Right cardiac atrium (tissue), 5 donors: ENCODE measurements around the gene PRPSAP1. TPM values are rescaled to one million over a fixed set of nuclear protein-coding genes. Genes with fewer than 3 reads are reported as not detected.
"Not testable (repeated sequence)": the region's sequence is repeated elsewhere in the genome, so short reads cannot be mapped to it uniquely, and the experiment has no call there.

Experiments
- ATAC-seq, 2 donors: fragments of 200-7000 bp; cut with Tn5 transposase; one replicate each; pipeline versions ENCODE4 v1.8.0 to v1.9.1; 2020; ENCODE audit warnings: moderate library complexity in 2 of 2, mild to moderate bottlenecking in 1 of 2
- DNase-seq, 3 donors: peaks; one replicate each; pipeline ENCODE4 v3.0.0-alpha.2; 2020
- H3K27ac ChIP-seq: one replicate; pipeline ENCODE4 v1.5.1; 2013; ENCODE audit warnings: mild to moderate bottlenecking, low read length, control low read depth, moderate library complexity
- H3K27me3 ChIP-seq: one replicate; pipeline ENCODE4 v1.6.1; 2013; ENCODE audit not compliant: control insufficient read depth, insufficient read depth
- H3K4me1 ChIP-seq: one replicate; pipeline ENCODE4 v1.6.1; 2013; ENCODE audit warnings: low read length; ENCODE audit not compliant: control insufficient read depth, insufficient read depth
- H3K4me3 ChIP-seq: one replicate; pipeline ENCODE4 v1.5.1; 2013; ENCODE audit warnings: low read length, control low read depth
- H3K9me3 ChIP-seq: one replicate; pipeline ENCODE4 v1.6.1; 2013; ENCODE audit warnings: low read length; ENCODE audit not compliant: control insufficient read depth
- WGBS: extraction: QIAGEN DNeasy Blood & Tissue Kit; methylation state at CpG from one replicate; pipeline ENCODE4 v1.1.7; 2013; 5-methylcytosine and 5-hydroxymethylcytosine counted together
- intact Hi-C, 4 donors: fragments of 100-400 bp; cut with DNase I; formaldehyde crosslinking; loops; one replicate each; pipeline versions ENCODE4 v1.11.0 to v1.14.0; 2022 to 2023
- polyA plus RNA-seq: library from polyadenylated mRNA; stranded (reverse); fragments of 200-250 nt; gene quantifications from one replicate; pipeline ENCODE4 v1.2.3, GENCODE V29; 2013
- total RNA-seq, 4 donors: library from RNA; stranded (reverse); fragmentation: NEBNext Ultra II Directional; extraction: Animal tissue kit (Norgen Biotek cat#: 25700); gene quantifications; one replicate each; pipeline ENCODE4 v1.2.1, GENCODE V29; 2021
- donor health status: healthy with polysubstance abuse.
- donor health status: DM: no; HTN: yes; CAD: no.
- donor health status: DM: no; HTN: no; CAD: no.
- donor health status: DM: no; HTN: yes; CAD: no; lungs with severe emphysema.
- donor health status: DM: yes; HTN: yes; CAD: no.

The PRPSAP1 gene
- total and polyA plus RNA-seq, 5 donors, result 31.9 to 45.3 (median 37.4) TPM

DNA sequence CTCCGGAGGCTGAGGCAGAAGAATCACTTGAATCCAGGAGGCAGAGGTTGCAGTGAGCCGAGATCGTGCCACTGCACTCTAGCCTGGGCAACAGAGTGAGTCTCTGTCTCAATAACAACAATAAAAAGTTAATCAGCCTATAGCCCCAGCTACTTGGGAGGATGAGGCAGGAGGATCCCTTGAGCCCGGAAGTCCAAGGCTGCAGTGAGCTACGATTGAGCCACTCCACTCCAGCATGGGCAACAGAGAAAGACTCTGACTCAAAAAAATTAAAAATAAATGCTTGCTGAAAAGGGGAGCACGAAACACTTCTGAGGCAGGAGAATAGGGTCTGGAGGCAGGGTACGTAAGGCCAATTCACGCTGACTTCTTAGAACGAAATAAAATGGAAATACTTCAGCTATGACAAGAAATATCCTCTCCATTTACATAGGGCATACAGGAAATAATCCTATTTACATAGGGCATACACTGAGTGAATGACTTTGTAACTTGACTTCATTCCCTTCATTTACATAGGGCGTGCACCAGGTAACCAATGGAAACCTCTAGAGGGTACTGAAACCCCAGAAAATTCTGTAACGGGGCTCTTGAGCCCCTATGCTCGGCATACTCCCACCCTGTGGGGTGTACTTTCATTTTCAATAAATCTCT, 3.2 kb upstream of the PRPSAP1 start:
- ATAC-seq (no peak), DNase-seq (peak in 1 of 3 donors; percentile 2)
- H3K27ac ChIP-seq, result no peak overlapping the region
- WGBS, result 74% methylated on average over 12 of the region's 12 CpGs
- H3K4me1 ChIP-seq, result no peaks in the 10 kb centered on the region
- intact Hi-C loops, result no loop called here
- H3K27me3 ChIP-seq, result no peaks in the 10 kb centered on the region
- no peak overlapping the region for H3K4me3 ChIP-seq
- H3K9me3 ChIP-seq, result no peaks in the 10 kb centered on the region

GRCh38 chr17:76354747-76355310, 1.1 kb upstream of the PRPSAP1 start:
- DNase-seq, result peak in 1 of 3 donors; percentile 14
- 56% methylated on average over 13 of the region's 13 CpGs for WGBS
- no peaks in the 10 kb centered on the region for H3K9me3 ChIP-seq
- intact Hi-C loops, result no loop called here
- no peak overlapping the region for H3K27ac ChIP-seq
- H3K27me3 ChIP-seq, result no peaks in the 10 kb centered on the region
- H3K4me3 ChIP-seq, result no peak overlapping the region
- no peaks in the 10 kb centered on the region for H3K4me1 ChIP-seq
- ATAC-seq, result no peak

DNA sequence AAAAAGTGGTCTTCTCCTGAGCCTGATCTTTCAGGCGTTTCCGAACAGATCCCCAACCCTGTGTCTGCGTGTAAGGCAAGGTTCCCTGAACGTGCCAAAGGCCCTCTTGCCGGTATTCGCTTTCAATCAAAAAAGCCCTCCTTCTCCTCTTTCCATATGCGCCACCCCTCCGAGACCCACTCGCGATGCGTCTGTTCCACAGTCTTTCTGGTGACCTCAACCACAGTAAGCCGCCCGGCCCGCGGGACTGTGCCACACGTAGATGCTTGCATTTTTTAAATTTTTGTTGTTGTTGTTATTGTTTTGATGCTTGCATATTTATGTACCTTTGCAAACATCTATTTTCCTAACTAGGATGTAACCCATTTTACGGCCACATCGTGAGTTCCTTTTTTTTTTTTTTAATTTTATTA, 607 bp upstream of the PRPSAP1 start:
- WGBS, result 2% methylated on average over 18 of the region's 18 CpGs
- Histone ChIP-seq H3K4me1 (no peaks in the 10 kb centered on the region), H3K27me3 (no peaks in the 10 kb centered on the region), H3K27ac (no peak overlapping the region), H3K4me3 (peak overlapping the region; percentile 85), H3K9me3 (no peaks in the 10 kb centered on the region)
- intact Hi-C loops, result no loop called here
- ATAC-seq, result no peak
- peak in 1 of 3 donors; percentile 29 for DNase-seq

DNA sequence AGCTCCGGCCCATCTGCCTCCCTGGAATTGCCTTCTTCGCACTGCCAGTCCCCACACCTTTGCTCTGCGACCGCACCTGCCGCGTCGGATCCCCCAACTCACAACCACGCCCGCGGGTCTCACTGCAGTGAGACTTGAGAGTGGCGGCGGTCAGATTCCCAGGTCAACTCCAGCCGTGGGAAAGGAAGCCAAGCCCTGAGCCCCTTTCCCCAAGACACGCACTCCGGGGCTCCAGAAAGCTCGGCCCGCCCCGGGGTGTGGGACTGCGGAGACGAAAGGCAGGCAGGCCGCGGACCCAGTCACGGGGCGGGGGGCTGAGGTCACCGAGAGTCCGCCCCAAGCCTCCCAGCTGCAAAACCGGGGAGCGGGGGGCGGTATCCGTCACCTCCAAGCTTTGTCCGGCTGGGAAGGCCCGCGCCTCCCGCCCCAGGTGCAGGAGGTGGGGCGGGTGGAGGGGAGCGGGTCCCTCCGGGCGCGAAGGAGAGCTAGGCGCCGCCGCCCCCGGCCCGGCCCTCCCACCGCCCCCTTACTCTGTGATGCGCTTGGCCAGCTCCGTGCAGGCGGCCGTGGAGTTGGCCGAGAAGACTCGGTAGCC, 615 bp downstream of the PRPSAP1 start:
- Histone ChIP-seq H3K4me1 (no peaks in the 10 kb centered on the region), H3K27me3 (no peaks in the 10 kb centered on the region), H3K4me3 (peak overlapping the region; percentile 85), H3K27ac (peak overlapping the region; percentile 85), H3K9me3 (no peaks in the 10 kb centered on the region)
- intact Hi-C loops, result no loop called here
- under 1% methylated on average over 51 of the region's 51 CpGs for WGBS
- ATAC-seq (peak; percentile 8 to 55), DNase-seq (peak in 2 of 3 donors; percentile 26 to 71)

DNA sequence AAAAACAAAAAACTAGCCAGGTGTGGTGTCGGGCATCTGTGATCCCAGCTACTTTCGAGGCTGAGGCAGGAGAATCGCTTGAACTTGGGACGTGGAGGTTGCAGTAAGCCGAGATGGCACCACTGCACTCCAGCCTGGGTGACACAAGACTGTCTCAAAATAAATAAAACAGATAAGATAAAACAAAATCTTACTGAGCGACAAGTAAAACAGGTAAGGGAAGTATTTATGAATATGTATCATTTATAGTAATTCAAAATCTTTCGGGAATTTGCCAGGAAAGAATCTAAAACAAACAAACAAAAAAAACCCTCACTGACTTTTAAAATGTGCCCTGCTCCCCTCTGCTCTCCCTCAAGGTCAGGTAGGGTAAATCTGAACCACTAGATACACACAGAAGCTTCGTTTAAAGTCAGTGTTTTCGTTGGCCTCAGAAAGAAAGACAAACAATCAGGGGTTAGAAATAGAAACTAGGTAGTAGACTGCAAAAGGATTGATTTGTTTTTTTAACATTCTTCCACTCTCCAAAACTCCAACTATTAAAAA, 2.1 kb downstream of the PRPSAP1 start:
- intact Hi-C loops, result no loop called here
- 65% methylated on average over 9 of the region's 9 CpGs for WGBS

DNA sequence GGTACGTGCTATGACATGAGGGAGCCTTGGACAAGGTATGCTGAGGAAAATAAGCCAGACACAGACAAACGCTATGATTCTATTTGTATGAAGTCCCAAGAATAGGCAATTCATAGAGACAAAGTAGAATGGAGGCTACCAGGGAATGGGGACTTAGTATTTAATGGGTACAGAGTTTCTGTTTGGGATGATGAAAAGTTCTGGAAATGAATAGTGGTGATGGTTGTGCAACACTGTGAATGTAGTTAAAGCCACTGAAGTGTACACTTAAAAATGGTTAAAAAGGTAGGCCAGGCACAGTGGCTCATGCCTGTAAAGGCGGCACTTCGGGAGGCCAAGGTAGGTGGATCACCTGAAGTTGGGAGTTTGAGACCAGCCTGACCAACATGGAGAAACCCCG, 3.3 kb downstream of the PRPSAP1 start:
- intact Hi-C loops, result no loop called here
- Histone ChIP-seq H3K27me3 (no peaks in the 10 kb centered on the region), H3K27ac (no peak overlapping the region), H3K4me1 (no peaks in the 10 kb centered on the region), H3K9me3 (no peaks in the 10 kb centered on the region), H3K4me3 (no peak overlapping the region)
- no peak for ATAC-seq
- peak in 1 of 3 donors; percentile 4 for DNase-seq
- 95% methylated on average over 5 of the region's 5 CpGs for WGBS

More for the DNA sequence above, 2.1 kb downstream of the PRPSAP1 start:
- Histone ChIP-seq H3K27ac (no peak overlapping the region), H3K9me3 (no peaks in the 10 kb centered on the region), H3K4me1 (no peaks in the 10 kb centered on the region), H3K4me3 (no peak overlapping the region), H3K27me3 (no peaks in the 10 kb centered on the region)
- no peak for DNase-seq
- no peak for ATAC-seq

- H3K4me3 ChIP-seq, H3K27me3 ChIP-seq, H3K9me3 ChIP-seq, intact Hi-C loops, H3K27ac ChIP-seq, ATAC-seq, DNase-seq, H3K4me1 ChIP-seq: not testable (repeated sequence)
- 94% methylated on average over 11 of the region's 11 CpGs for WGBS
Observed at GRCh38 chr17:76346936-76347335, 6.8 kb downstream of the PRPSAP1 start.

DNA sequence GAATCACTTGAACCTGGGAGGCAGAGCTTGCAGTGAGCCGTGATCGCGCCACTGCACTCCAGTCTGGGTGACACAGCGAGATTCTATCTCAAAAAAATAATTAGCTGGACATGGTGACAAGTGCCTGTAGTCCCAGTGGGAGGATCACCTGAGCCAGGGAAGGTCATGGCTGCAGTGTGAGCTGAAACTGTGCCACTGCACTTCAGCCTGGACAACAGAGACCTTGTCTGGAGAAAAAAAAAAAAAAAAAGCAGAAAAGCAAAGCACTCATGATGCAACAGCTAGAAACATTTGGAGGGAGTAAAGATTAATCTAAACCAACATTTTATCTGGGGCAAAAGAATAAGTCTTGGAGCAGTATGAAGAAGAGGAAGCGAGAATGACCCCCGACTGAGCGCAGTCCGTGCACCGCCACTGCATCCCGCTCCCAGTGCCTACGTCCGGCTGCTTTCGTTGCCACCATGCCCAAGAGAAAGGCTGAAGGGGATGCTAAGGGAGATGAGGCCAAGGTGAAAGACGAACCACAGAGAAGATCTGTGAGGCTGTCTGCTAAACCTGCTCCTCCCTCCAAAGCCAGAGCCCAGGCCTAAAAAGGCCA, 8.2 kb downstream of the PRPSAP1 start:
- ATAC-seq, result no peak
- Histone ChIP-seq H3K27me3 (no peaks in the 10 kb centered on the region), H3K4me1 (no peaks in the 10 kb centered on the region), H3K9me3 (no peaks in the 10 kb centered on the region), H3K4me3 (no peak overlapping the region), H3K27ac (no peak overlapping the region)
- 92% methylated on average over 14 of the region's 14 CpGs for WGBS
- no peak for DNase-seq
- intact Hi-C loops, result no loop called here

GRCh38 chr17:76343106-76343505, 10.6 kb downstream of the PRPSAP1 start:
- Histone ChIP-seq H3K9me3 (no peaks in the 10 kb centered on the region), H3K27me3 (no peaks in the 10 kb centered on the region), H3K27ac (no peak overlapping the region), H3K4me3 (no peak overlapping the region), H3K4me1 (no peaks in the 10 kb centered on the region)
- 92% methylated on average over 7 of the region's 7 CpGs for WGBS
- DNase-seq (no peak), ATAC-seq (no peak)
- intact Hi-C loops, result no loop called here

GRCh38 chr17:76341301-76341700, 12.4 kb downstream of the PRPSAP1 start:
- intact Hi-C loops, result no loop called here
- H3K27me3 ChIP-seq, result no peaks in the 10 kb centered on the region
- H3K4me3 ChIP-seq, result no peak overlapping the region
- H3K9me3 ChIP-seq, result no peaks in the 10 kb centered on the region
- no peak for DNase-seq
- H3K27ac ChIP-seq, result no peak overlapping the region
- no peaks in the 10 kb centered on the region for H3K4me1 ChIP-seq
- 95% methylated on average over 6 of the region's 6 CpGs for WGBS
- no peak for ATAC-seq

DNA sequence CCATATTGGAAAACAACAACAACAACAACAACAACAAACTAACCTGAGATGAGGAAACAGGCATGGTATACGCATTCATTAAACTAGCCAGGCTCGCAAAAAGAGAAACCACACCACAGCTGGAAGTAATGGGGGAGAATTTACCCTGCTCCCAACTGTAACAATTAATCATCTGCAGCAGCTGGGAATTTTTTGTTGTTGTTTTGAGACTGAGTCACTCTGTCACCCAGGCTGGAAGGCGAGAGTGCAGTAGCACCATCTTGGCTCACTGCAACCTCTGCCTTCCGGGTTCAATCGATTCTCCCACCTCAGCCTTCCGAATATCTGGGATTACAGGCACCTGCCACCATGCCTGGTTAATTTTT, 16.3 kb downstream of the PRPSAP1 start:
- Histone ChIP-seq H3K4me3 (no peak overlapping the region), H3K27ac (no peak overlapping the region), H3K27me3 (no peaks in the 10 kb centered on the region), H3K4me1 (no peaks in the 10 kb centered on the region), H3K9me3 (no peaks in the 10 kb centered on the region)
- 93% methylated on average over 6 of the region's 6 CpGs for WGBS
- intact Hi-C loops, result no loop called here
- ATAC-seq (no peak), DNase-seq (no peak)
